ENCODE data around the gene MRPS23. TPM values are rescaled to one million over a fixed set of nuclear protein-coding genes. Genes with fewer than 3 reads are reported as not detected.

MRPS23 gene
- total RNA-seq, 1 donor, result 19.9 TPM

- TF ChIP-seq CTCF (IDR thresholded peaks at IDR 0.05; ENCODE audit: extremely low read depth, low read depth, low read length), result no peak
- Histone ChIP-seq H3K27me3 (ENCODE audit: insufficient read depth, low read length) (peaks cover 13% of the 10 kb centered on the region), H3K79me2 (ENCODE audit: insufficient read depth, low read length) (no peaks in the 10 kb centered on the region), H4K20me1 (ENCODE audit: insufficient read depth, low read length) (no peaks in the 10 kb centered on the region), H3K36me3 (ENCODE audit: insufficient read depth, low read length) (no peaks in the 10 kb centered on the region), H3K9me3 (ENCODE audit: low read depth, low read length) (no peaks in the 10 kb centered on the region), H2AFZ (ENCODE audit: low read length) (no peak overlapping the region), H3K4me1 (ENCODE audit: insufficient read depth, low read length) (no peaks in the 10 kb centered on the region), H3K4me3 (ENCODE audit: insufficient read depth, low read length) (no peak overlapping the region), H3K4me2 (ENCODE audit: insufficient read depth, low read length) (no peak overlapping the region), H3K27ac (ENCODE audit: low read depth, low read length) (no peak overlapping the region)
- DNase-seq (ENCODE audit: insufficient read length, low spot score, missing footprints), result no peak
These were observed 46.8 kb downstream of the MRPS23 start for GRCh38 chr17:57803021-57803420.

- TF ChIP-seq CTCF (IDR thresholded peaks at IDR 0.05; ENCODE audit: extremely low read depth, low read depth, low read length), result no peak
- Histone ChIP-seq H3K79me2 (ENCODE audit: insufficient read depth, low read length) (no peaks in the 10 kb centered on the region), H3K4me1 (ENCODE audit: insufficient read depth, low read length) (no peaks in the 10 kb centered on the region), H3K36me3 (ENCODE audit: insufficient read depth, low read length) (no peaks in the 10 kb centered on the region), H3K4me3 (ENCODE audit: insufficient read depth, low read length) (no peak overlapping the region), H2AFZ (ENCODE audit: low read length) (no peak overlapping the region), H3K27ac (ENCODE audit: low read depth, low read length) (no peak overlapping the region), H3K27me3 (ENCODE audit: insufficient read depth, low read length) (peaks cover 7% of the 10 kb centered on the region), H3K9me3 (ENCODE audit: low read depth, low read length) (no peaks in the 10 kb centered on the region), H3K4me2 (ENCODE audit: insufficient read depth, low read length) (no peak overlapping the region), H4K20me1 (ENCODE audit: insufficient read depth, low read length) (no peaks in the 10 kb centered on the region)
- no peak for DNase-seq (ENCODE audit: insufficient read length, low spot score, missing footprints)
These were observed 48.7 kb downstream of the MRPS23 start for GRCh38 chr17:57801044-57801711.

- Histone ChIP-seq H3K79me2 (ENCODE audit: insufficient read depth, low read length) (no peaks in the 10 kb centered on the region), H3K27me3 (ENCODE audit: insufficient read depth, low read length) (no peaks in the 10 kb centered on the region), H3K9me3 (ENCODE audit: low read depth, low read length) (no peaks in the 10 kb centered on the region), H3K36me3 (ENCODE audit: insufficient read depth, low read length) (no peaks in the 10 kb centered on the region), H3K4me2 (ENCODE audit: insufficient read depth, low read length) (no peak overlapping the region), H3K4me1 (ENCODE audit: insufficient read depth, low read length) (no peaks in the 10 kb centered on the region), H3K4me3 (ENCODE audit: insufficient read depth, low read length) (no peak overlapping the region), H3K27ac (ENCODE audit: low read depth, low read length) (no peak overlapping the region), H4K20me1 (ENCODE audit: insufficient read depth, low read length) (no peaks in the 10 kb centered on the region), H2AFZ (ENCODE audit: low read length) (no peak overlapping the region)
- DNase-seq (ENCODE audit: insufficient read length, low spot score, missing footprints), result no peak
- no peak for TF ChIP-seq CTCF (IDR thresholded peaks at IDR 0.05; ENCODE audit: extremely low read depth, low read depth, low read length)
These were observed 55.0 kb downstream of the MRPS23 start for GRCh38 chr17:57794841-57795240.

GRCh38 chr17:57788725-57789124 lies 61.1 kb downstream of the MRPS23 start:
- TF ChIP-seq CTCF (IDR thresholded peaks at IDR 0.05; ENCODE audit: extremely low read depth, low read depth, low read length), result no peak
- Histone ChIP-seq H3K4me3 (ENCODE audit: insufficient read depth, low read length) (no peak overlapping the region), H3K36me3 (ENCODE audit: insufficient read depth, low read length) (no peaks in the 10 kb centered on the region), H4K20me1 (ENCODE audit: insufficient read depth, low read length) (peaks cover 2% of the 10 kb centered on the region), H3K9me3 (ENCODE audit: low read depth, low read length) (no peaks in the 10 kb centered on the region), H3K79me2 (ENCODE audit: insufficient read depth, low read length) (no peaks in the 10 kb centered on the region), H2AFZ (ENCODE audit: low read length) (no peak overlapping the region), H3K27ac (ENCODE audit: low read depth, low read length) (no peak overlapping the region), H3K4me1 (ENCODE audit: insufficient read depth, low read length) (no peaks in the 10 kb centered on the region), H3K4me2 (ENCODE audit: insufficient read depth, low read length) (no peak overlapping the region), H3K27me3 (ENCODE audit: insufficient read depth, low read length) (peaks cover 23% of the 10 kb centered on the region)
- no peak for DNase-seq (ENCODE audit: insufficient read length, low spot score, missing footprints)
